Fibroblast of mammary gland (primary cell): ENCODE results near the gene RFX8.

Experiments
- DNase-seq: peaks from one replicate; pipeline ENCODE4 v3.0.0-alpha.2; 2010; ENCODE audit warnings: low read depth
- H3K4me3 ChIP-seq: 2 replicates; pipeline ENCODE4 v1.5.1; 2011; ENCODE audit warnings: low read depth, mild to moderate bottlenecking, low read length, moderate library complexity; ENCODE audit not compliant: control insufficient read depth
- CTCF ChIP-seq: conservative IDR thresholded peaks from 2 replicates; pipeline ENCODE4 v1.5.1; 2011; ENCODE audit warnings: low read depth, low read length, inconsistent platforms; ENCODE audit not compliant: control insufficient read depth, insufficient read depth

The RFX8 gene

GRCh38 chr2:101474731-101475384, at the start of gene RFX8:
Gene RFX8, minus strand, starts transcription at chr2:101475112. Its CDS starts 8,264 bp downstream, at chr2:101466848.
- peak; percentile 100 for DNase-seq
- no peak for TF ChIP-seq CTCF
- peak within 1 kb of the TSS; percentile 96 for H3K4me3 ChIP-seq

DNA sequence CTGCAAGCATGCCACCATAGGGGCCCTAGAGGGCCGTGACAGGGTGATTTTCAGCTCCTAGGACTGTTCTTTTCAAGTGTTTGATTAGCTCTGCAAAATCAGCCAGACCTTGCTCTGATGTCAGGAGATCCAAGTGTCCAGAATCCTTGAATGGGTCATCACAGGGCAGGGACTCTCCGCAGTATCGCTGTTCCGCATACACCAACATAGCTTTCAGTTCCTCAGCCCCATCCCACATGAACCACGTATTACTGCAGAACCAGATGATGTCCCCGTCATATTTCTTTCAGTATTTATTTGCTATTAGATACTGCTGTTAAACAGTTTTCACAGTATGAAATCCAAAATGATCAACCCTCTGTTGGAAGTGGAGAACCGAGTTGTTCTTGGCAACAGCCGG, 46.6 kb upstream of the RFX8 start:
- no peak for TF ChIP-seq CTCF
- no peak for DNase-seq
- H3K4me3 ChIP-seq = no peak overlapping the region

- H3K4me3 ChIP-seq = no peak overlapping the region
- peak; percentile 73 for DNase-seq
- no peak for TF ChIP-seq CTCF
These were observed 45.3 kb upstream of the RFX8 start for GRCh38 chr2:101520246-101520645.

GRCh38 chr2:101518578-101519492, 43.9 kb upstream of the RFX8 start:
- H3K4me3 ChIP-seq = peak overlapping the region; percentile 6
- TF ChIP-seq CTCF = peak; percentile 51

DNA sequence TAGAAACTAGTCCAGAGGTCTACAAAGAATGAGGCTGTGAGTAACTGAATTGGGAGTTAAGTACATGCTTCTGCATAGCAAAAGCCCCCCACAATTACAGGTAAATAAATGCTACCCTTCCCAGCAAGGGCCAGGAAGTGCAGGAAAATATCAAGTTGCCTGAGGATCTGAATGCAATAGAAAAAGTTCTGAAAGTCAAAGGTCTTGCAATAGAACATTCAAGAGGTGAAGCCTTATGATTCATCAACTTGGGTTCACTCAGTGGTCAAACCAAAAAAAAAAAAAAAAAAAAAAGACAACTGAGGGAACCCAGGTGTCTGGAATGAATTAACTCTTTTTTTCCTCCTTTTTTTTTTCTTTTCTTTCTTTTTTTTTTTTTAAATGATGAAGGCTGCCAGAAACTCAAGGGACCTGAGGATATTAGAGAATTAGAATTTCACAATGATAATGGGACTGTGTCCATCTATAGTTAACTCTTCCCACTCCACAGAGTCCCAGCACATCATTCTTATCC, 42.9 kb upstream of the RFX8 start:
- peak overlapping the region; percentile 6 for H3K4me3 ChIP-seq
- peak; percentile 95 for DNase-seq
- TF ChIP-seq CTCF = no peak

More at GRCh38 chr2:101518578-101519492, 43.9 kb upstream of the RFX8 start:
- peak; percentile 70 for DNase-seq

- DNase-seq = peak; percentile 99
- TF ChIP-seq CTCF = peak; percentile 11
- H3K4me3 ChIP-seq = peak overlapping the region; percentile 6
These were observed 42.1 kb upstream of the RFX8 start for GRCh38 chr2:101516823-101517690.
